Stimulated activated CD4-positive, alpha-beta T cell treated with anti-CD3 and anti-CD28 coated beads, TNF-alpha, amount 100 ng/mL, for 1 hour (primary cell): Measurements from ENCODE around the gene CAMK2D.

Experiments used
- DNase-seq, 3 donors: peaks; one replicate each; pipeline ENCODE4 v3.0.0-alpha.2; 2020; ENCODE audit warnings: low read depth in 3 of 3, low spot score in 1 of 3

The CAMK2D gene

GRCh38 chr4:113481820-113482219 lies 279.7 kb downstream of the CAMK2D start:
- DNase-seq = no peak

GRCh38 chr4:113480109-113480508 lies 281.4 kb downstream of the CAMK2D start:
- no peak for DNase-seq

- DNase-seq = no peak
Measured at GRCh38 chr4:113478032-113478431, 283.5 kb downstream of the CAMK2D start.

GRCh38 chr4:113476800-113477199 lies 284.7 kb downstream of the CAMK2D start:
- DNase-seq = peak in 1 of 3 donors; percentile 15

- no peak for DNase-seq
Measured at GRCh38 chr4:113474017-113474416, 287.5 kb downstream of the CAMK2D start.

- DNase-seq = no peak
Measured at GRCh38 chr4:113472864-113473263, 288.7 kb downstream of the CAMK2D start.

GRCh38 chr4:113471146-113471860 lies 290.2 kb downstream of the CAMK2D start:
- no peak for DNase-seq

GRCh38 chr4:113469926-113470325 lies 291.6 kb downstream of the CAMK2D start:
- no peak for DNase-seq

- DNase-seq = no peak
Measured at GRCh38 chr4:113469023-113469390, 292.5 kb downstream of the CAMK2D start.

- DNase-seq = no peak
Measured at GRCh38 chr4:113468165-113469022, 293.1 kb downstream of the CAMK2D start.

GRCh38 chr4:113467581-113467980 lies 294.0 kb downstream of the CAMK2D start:
- DNase-seq = no peak

GRCh38 chr4:113462286-113462685 lies 299.3 kb downstream of the CAMK2D start:
- no peak for DNase-seq

- DNase-seq = no peak
Measured at GRCh38 chr4:113461281-113461680, 300.3 kb downstream of the CAMK2D start.

GRCh38 chr4:113457886-113458285 lies 303.7 kb downstream of the CAMK2D start:
- DNase-seq = no peak

GRCh38 chr4:113457121-113457520 lies 304.4 kb downstream of the CAMK2D start:
- DNase-seq = no peak

- DNase-seq = no peak
Measured at GRCh38 chr4:113455061-113455460, 306.5 kb downstream of the CAMK2D start.

GRCh38 chr4:113452868-113453620 lies 308.5 kb downstream of the CAMK2D start:
- DNase-seq = no peak

- no peak for DNase-seq
Measured at GRCh38 chr4:113452152-113452551, 309.4 kb downstream of the CAMK2D start.

GRCh38 chr4:113450295-113451080 lies 311.1 kb downstream of the CAMK2D start:
- no peak for DNase-seq

- no peak for DNase-seq
Measured at GRCh38 chr4:113449410-113449974, 312.0 kb downstream of the CAMK2D start.

GRCh38 chr4:113447769-113448168 lies 313.8 kb downstream of the CAMK2D start:
- no peak for DNase-seq
